HG03457 (cell line): ENCODE results near the gene BTBD2.
"Not testable (repeated sequence)": the region's sequence is repeated elsewhere in the genome, so short reads cannot be mapped to it uniquely, and the experiment has no call there.

Experiments used
- ATAC-seq: cut with Tn5 transposase; IDR thresholded peaks from one replicate; pipeline ENCODE4 v1.9.1; 2021; ENCODE audit warnings: moderate number of reproducible peaks; ENCODE audit not compliant: unreplicated experiment

Gene BTBD2

GRCh38 chr19:2016041-2016807 is 710 bp upstream of the BTBD2 start:
- no peak for ATAC-seq

GRCh38 chr19:2014731-2015607 is 545 bp downstream of the BTBD2 start:
- no peak for ATAC-seq

GRCh38 chr19:2014131-2014571 is 1.4 kb downstream of the BTBD2 start:
- no peak for ATAC-seq

GRCh38 chr19:2013683-2013961 is 1.9 kb downstream of the BTBD2 start:
- ATAC-seq: no peak

- no peak for ATAC-seq
These were observed 2.4 kb downstream of the BTBD2 start for GRCh38 chr19:2012941-2013682.

GRCh38 chr19:2011169-2011568 is 4.3 kb downstream of the BTBD2 start:
- ATAC-seq: no peak

- no peak for ATAC-seq
These were observed 5.3 kb downstream of the BTBD2 start for GRCh38 chr19:2010135-2010668.

GRCh38 chr19:2003874-2004273 is 11.6 kb downstream of the BTBD2 start:
- no peak for ATAC-seq

GRCh38 chr19:1999856-2000515 is 15.5 kb downstream of the BTBD2 start:
- no peak for ATAC-seq

GRCh38 chr19:1998712-1999708 is 16.5 kb downstream of the BTBD2 start:
- ATAC-seq: no peak

GRCh38 chr19:1997353-1998233 is 17.9 kb downstream of the BTBD2 start:
- ATAC-seq: no peak

- no peak for ATAC-seq
These were observed 22.7 kb downstream of the BTBD2 start for GRCh38 chr19:1992759-1993260.

GRCh38 chr19:1991018-1991913 is 24.2 kb downstream of the BTBD2 start:
- no peak for ATAC-seq

- no peak for ATAC-seq
These were observed 25.1 kb downstream of the BTBD2 start for GRCh38 chr19:1990230-1991017.

GRCh38 chr19:1989513-1990229 is 25.8 kb downstream of the BTBD2 start:
- ATAC-seq: no peak

GRCh38 chr19:1988464-1988863 is 27.1 kb downstream of the BTBD2 start:
- ATAC-seq: not testable (repeated sequence)
